Progenitor cell of endocrine pancreas (in vitro differentiated cells): ENCODE results near the gene PRSS8. TPM values are rescaled to one million over a fixed set of nuclear protein-coding genes. Genes with fewer than 3 reads are reported as not detected.
A peak's percentile ranks its signal among the peaks of the same experiment; 100 is the strongest.
"Not testable (repeated sequence)": the region's sequence is repeated elsewhere in the genome, so short reads cannot be mapped to it uniquely, and the experiment has no call there.

Experiments used
- DNase-seq: peaks from one replicate; pipeline ENCODE4 v3.0.0; 2021; ENCODE audit warnings: low spot score; ENCODE audit not compliant: unreplicated experiment
- H3K27ac Mint-ChIP-seq: 2 replicates; pipeline ENCODE4 v1.8.0; 2021; ENCODE audit warnings: mild to moderate bottlenecking, moderate library complexity, mixed read lengths
- H3K27me3 Mint-ChIP-seq: 2 replicates; pipeline ENCODE4 v1.8.0; 2021; ENCODE audit warnings: mixed read lengths
- H3K36me3 Mint-ChIP-seq: 2 replicates; pipeline ENCODE4 v1.8.0; 2022; ENCODE audit warnings: mixed read lengths; ENCODE audit not compliant: insufficient read depth
- H3K4me1 Mint-ChIP-seq: 2 replicates; pipeline ENCODE4 v1.8.0; 2021; ENCODE audit warnings: low read depth, mixed read lengths
- H3K4me3 Mint-ChIP-seq: 2 replicates; pipeline ENCODE4 v1.8.0; 2021; ENCODE audit warnings: low read depth, mild to moderate bottlenecking, moderate library complexity, mixed read lengths
- H3K9me3 Mint-ChIP-seq: 2 replicates; pipeline ENCODE4 v1.8.0; 2021; ENCODE audit warnings: low read depth, mixed read lengths
- total RNA-seq: library from RNA; stranded (reverse); gene quantifications from 2 replicates; pipeline ENCODE4 v1.2.1, GENCODE V29; 2021
- TF ChIP-seq, protein P1 (sequence below): fragments of 200-600 bp; sonication (generic); IDR thresholded peaks from one replicate; pipeline ENCODE4 v1.5.0; 2021; ENCODE audit warnings: antibody characterized with exemption, mild to moderate bottlenecking; ENCODE audit not compliant: unreplicated experiment

The PRSS8 gene
- total RNA-seq, 1 donor from 2014 or later, result 111 TPM

GRCh38 chr16:31105677-31106213, 29.8 kb downstream of the PRSS8 start:
- no peaks in the 10 kb centered on the region for H3K27me3 Mint-ChIP-seq

DNA sequence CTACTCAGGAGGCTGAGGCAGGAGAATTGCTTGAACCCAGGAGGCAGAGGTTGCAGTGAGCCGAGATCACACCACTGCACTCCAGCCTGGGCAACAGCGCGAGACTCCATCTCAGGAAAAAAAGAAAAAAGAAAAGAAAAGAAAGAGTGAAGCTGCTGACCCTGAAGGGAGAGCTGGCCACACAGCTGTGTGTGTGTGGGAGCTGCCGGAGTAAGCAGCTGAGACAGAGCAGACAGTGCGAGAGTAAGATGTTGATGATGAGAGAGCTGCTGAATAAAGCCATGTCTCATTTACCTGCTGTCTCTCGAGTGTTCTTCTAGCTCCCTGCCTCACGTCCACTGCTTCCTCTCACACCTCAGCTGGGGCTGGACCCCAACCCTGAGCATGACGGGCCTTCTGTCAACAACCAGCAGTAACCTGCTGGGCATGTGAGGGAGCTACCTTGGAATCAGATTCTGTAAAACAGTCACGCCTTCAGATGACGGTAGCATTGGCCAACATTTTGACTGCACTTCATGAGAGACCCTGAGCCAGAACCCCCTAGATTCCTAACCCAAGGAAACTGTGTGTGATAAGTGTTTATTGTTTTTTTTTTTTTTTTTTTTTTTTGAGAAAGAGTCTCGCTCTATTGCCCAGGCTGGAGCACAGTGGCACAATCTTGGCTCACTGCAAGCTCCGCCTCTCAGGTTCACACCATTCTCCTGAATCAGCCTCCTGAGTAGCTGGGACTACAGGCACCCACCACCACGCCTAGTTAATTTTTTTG, 34.5 kb downstream of the PRSS8 start:
- H3K9me3 Mint-ChIP-seq, result not testable (repeated sequence)

More at GRCh38 chr16:31105677-31106213, 29.8 kb downstream of the PRSS8 start:
- Mint-ChIP-seq H3K4me3 (no peak overlapping the region), H3K4me1 (peaks cover 2% of the 10 kb centered on the region), H3K27ac (no peak overlapping the region), H3K9me3 (no peaks in the 10 kb centered on the region), H3K36me3 (peaks cover 4% of the 10 kb centered on the region)
- TF ChIP-seq, protein P1, sequence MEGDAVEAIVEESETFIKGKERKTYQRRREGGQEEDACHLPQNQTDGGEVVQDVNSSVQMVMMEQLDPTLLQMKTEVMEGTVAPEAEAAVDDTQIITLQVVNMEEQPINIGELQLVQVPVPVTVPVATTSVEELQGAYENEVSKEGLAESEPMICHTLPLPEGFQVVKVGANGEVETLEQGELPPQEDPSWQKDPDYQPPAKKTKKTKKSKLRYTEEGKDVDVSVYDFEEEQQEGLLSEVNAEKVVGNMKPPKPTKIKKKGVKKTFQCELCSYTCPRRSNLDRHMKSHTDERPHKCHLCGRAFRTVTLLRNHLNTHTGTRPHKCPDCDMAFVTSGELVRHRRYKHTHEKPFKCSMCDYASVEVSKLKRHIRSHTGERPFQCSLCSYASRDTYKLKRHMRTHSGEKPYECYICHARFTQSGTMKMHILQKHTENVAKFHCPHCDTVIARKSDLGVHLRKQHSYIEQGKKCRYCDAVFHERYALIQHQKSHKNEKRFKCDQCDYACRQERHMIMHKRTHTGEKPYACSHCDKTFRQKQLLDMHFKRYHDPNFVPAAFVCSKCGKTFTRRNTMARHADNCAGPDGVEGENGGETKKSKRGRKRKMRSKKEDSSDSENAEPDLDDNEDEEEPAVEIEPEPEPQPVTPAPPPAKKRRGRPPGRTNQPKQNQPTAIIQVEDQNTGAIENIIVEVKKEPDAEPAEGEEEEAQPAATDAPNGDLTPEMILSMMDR, result peak; percentile 70
- peak; percentile 82 for DNase-seq

GRCh38 chr16:31099860-31100638, 35.5 kb downstream of the PRSS8 start:
- TF ChIP-seq, protein P1, result no peak
- no peaks in the 10 kb centered on the region for H3K36me3 Mint-ChIP-seq
- no peaks in the 10 kb centered on the region for H3K9me3 Mint-ChIP-seq
- H3K27ac Mint-ChIP-seq, result no peak overlapping the region
- peaks cover 2% of the 10 kb centered on the region for H3K4me1 Mint-ChIP-seq
- no peak for DNase-seq
- H3K4me3 Mint-ChIP-seq, result no peak overlapping the region
- H3K27me3 Mint-ChIP-seq, result peaks cover 10% of the 10 kb centered on the region

More for the DNA sequence above, 34.5 kb downstream of the PRSS8 start:
- not testable (repeated sequence) for DNase-seq, H3K27ac Mint-ChIP-seq, H3K36me3 Mint-ChIP-seq, H3K4me3 Mint-ChIP-seq, H3K4me1 Mint-ChIP-seq
- H3K27me3 Mint-ChIP-seq, result peaks cover 10% of the 10 kb centered on the region

- Mint-ChIP-seq H3K4me1 (peaks cover 9% of the 10 kb centered on the region), H3K4me3 (peak within 1 kb of the TSS; percentile 94)
Observed at GRCh38 chr16:31094424-31095120, 41.0 kb downstream of the PRSS8 start, which contains the start of gene VKORC1. VKORC1 (minus strand) TSS chr16:31094797; CDS start chr16:31094729, 68 bp downstream.

GRCh38 chr16:31094088-31094423, 41.5 kb downstream of the PRSS8 start:
- Mint-ChIP-seq H3K4me3 (peak overlapping the region; percentile 94), H3K9me3 (no peaks in the 10 kb centered on the region), H3K4me1 (peaks cover 9% of the 10 kb centered on the region), H3K27ac (peak overlapping the region; percentile 90), H3K36me3 (no peaks in the 10 kb centered on the region), H3K27me3 (peaks cover 3% of the 10 kb centered on the region)
- TF ChIP-seq, protein P1, result no peak
- DNase-seq, result no peak

More at GRCh38 chr16:31094424-31095120, 41.0 kb downstream of the PRSS8 start, which contains the start of gene VKORC1:
- no peaks in the 10 kb centered on the region for H3K36me3 Mint-ChIP-seq
- no peaks in the 10 kb centered on the region for H3K9me3 Mint-ChIP-seq
- DNase-seq, result peak; percentile 85
- H3K27me3 Mint-ChIP-seq, result peaks cover 3% of the 10 kb centered on the region
- TF ChIP-seq, protein P1, result no peak
- H3K27ac Mint-ChIP-seq, result peak within 1 kb of the TSS; percentile 90
